ENCODE results near the gene HSP90B1.
A peak's percentile ranks its signal among the peaks of the same experiment; 100 is the strongest.

HSP90B1 gene

GRCh38 chr12:103958621-103959020, 28.4 kb downstream of the HSP90B1 start:
- TF ChIP-seq CTCF (conservative IDR thresholded peaks at IDR 0.05; ENCODE audit: low read depth, low read length): no peak
- H3K4me2 ChIP-seq: no peak overlapping the region
- no peak overlapping the region for H3K4me3 ChIP-seq (IDR thresholded peaks at IDR 0.05; ENCODE audit: insufficient read depth, low read depth, low read length)
- peaks cover 5% of the 10 kb centered on the region; the same call in 1 of the 2 replicates for H3K79me2 ChIP-seq (ENCODE audit: insufficient read depth, low read depth)
- H3K4me1 ChIP-seq (ENCODE audit: low read depth, poor library complexity, severe bottlenecking): peaks cover 6% of the 10 kb centered on the region
- no peaks in the 10 kb centered on the region for H3K36me3 ChIP-seq (ENCODE audit: insufficient read depth)
- H3K27me3 ChIP-seq (ENCODE audit: insufficient read depth, low read depth): no peaks in the 10 kb centered on the region
- no peak overlapping the region for H3K27ac ChIP-seq
- no peaks in the 10 kb centered on the region for H4K20me1 ChIP-seq (ENCODE audit: insufficient read depth)
- no peak overlapping the region for H2AFZ ChIP-seq (ENCODE audit: low read depth)
- no peak overlapping the region for H3K9ac ChIP-seq

GRCh38 chr12:103960616-103961227, 30.5 kb downstream of the HSP90B1 start:
- Histone ChIP-seq H3K79me2 (ENCODE audit: insufficient read depth, low read depth) (peaks cover 18% of the 10 kb centered on the region; the same call in 1 of the 2 replicates), H3K27me3 (ENCODE audit: insufficient read depth, low read depth) (no peaks in the 10 kb centered on the region), H3K9ac (no peak overlapping the region), H2AFZ (ENCODE audit: low read depth) (no peak overlapping the region), H3K4me2 (no peak overlapping the region), H3K27ac (no peak overlapping the region), H3K4me1 (ENCODE audit: low read depth, poor library complexity, severe bottlenecking) (peaks cover 13% of the 10 kb centered on the region), H3K36me3 (ENCODE audit: insufficient read depth) (no peaks in the 10 kb centered on the region), H4K20me1 (ENCODE audit: insufficient read depth) (no peaks in the 10 kb centered on the region), H3K4me3 (IDR thresholded peaks at IDR 0.05; ENCODE audit: insufficient read depth, low read depth, low read length) (no peak overlapping the region)
- TF ChIP-seq CTCF (conservative IDR thresholded peaks at IDR 0.05; ENCODE audit: low read depth, low read length): no peak

GRCh38 chr12:103962493-103962892, 32.3 kb downstream of the HSP90B1 start:
- H3K4me2 ChIP-seq: no peak overlapping the region
- peaks cover 20% of the 10 kb centered on the region for H3K4me1 ChIP-seq (ENCODE audit: low read depth, poor library complexity, severe bottlenecking)
- H4K20me1 ChIP-seq (ENCODE audit: insufficient read depth): no peaks in the 10 kb centered on the region
- no peak overlapping the region for H2AFZ ChIP-seq (ENCODE audit: low read depth)
- no peaks in the 10 kb centered on the region for H3K36me3 ChIP-seq (ENCODE audit: insufficient read depth)
- no peak for TF ChIP-seq CTCF (conservative IDR thresholded peaks at IDR 0.05; ENCODE audit: low read depth, low read length)
- no peak overlapping the region for H3K9ac ChIP-seq
- no peaks in the 10 kb centered on the region for H3K27me3 ChIP-seq (ENCODE audit: insufficient read depth, low read depth)
- no peak overlapping the region for H3K27ac ChIP-seq
- H3K4me3 ChIP-seq (IDR thresholded peaks at IDR 0.05; ENCODE audit: insufficient read depth, low read depth, low read length): no peak overlapping the region
- H3K79me2 ChIP-seq (ENCODE audit: insufficient read depth, low read depth): peaks cover 31% of the 10 kb centered on the region

GRCh38 chr12:103964805-103965204, 34.6 kb downstream of the HSP90B1 start:
- Histone ChIP-seq H3K27ac (peak overlapping the region; percentile 82; the same call in 1 of the 2 replicates), H3K79me2 (ENCODE audit: insufficient read depth, low read depth) (peaks cover 54% of the 10 kb centered on the region)
- TF ChIP-seq CTCF (conservative IDR thresholded peaks at IDR 0.05; ENCODE audit: low read depth, low read length): no peak

More at GRCh38 chr12:103964805-103965204, 34.6 kb downstream of the HSP90B1 start:
- H3K27me3 ChIP-seq (ENCODE audit: insufficient read depth, low read depth): no peaks in the 10 kb centered on the region
- no peak overlapping the region for H3K4me3 ChIP-seq (IDR thresholded peaks at IDR 0.05; ENCODE audit: insufficient read depth, low read depth, low read length)
- peak overlapping the region; percentile 89 for H3K9ac ChIP-seq
- peak overlapping the region; percentile 84 for H2AFZ ChIP-seq (ENCODE audit: low read depth)
- H3K4me2 ChIP-seq: peak overlapping the region; percentile 98
- H3K36me3 ChIP-seq (ENCODE audit: insufficient read depth): no peaks in the 10 kb centered on the region
- H4K20me1 ChIP-seq (ENCODE audit: insufficient read depth): no peaks in the 10 kb centered on the region
- H3K4me1 ChIP-seq (ENCODE audit: low read depth, poor library complexity, severe bottlenecking): peaks cover 24% of the 10 kb centered on the region

Data from KMS-11 (cell line).